GM21390 (cell line): ENCODE measurements around the gene DYNC1I1.

Experiments
- ATAC-seq: cut with Tn5 transposase; IDR thresholded peaks from one replicate; pipeline ENCODE4 v1.9.1; 2021; ENCODE audit not compliant: unreplicated experiment

Gene DYNC1I1

GRCh38 chr7:96016056-96016586 is 243.8 kb downstream of the DYNC1I1 start:
- no peak for ATAC-seq

- no peak for ATAC-seq
Observed at GRCh38 chr7:96016735-96017134, 244.4 kb downstream of the DYNC1I1 start.

- no peak for ATAC-seq
Observed at GRCh38 chr7:96017877-96018276, 245.5 kb downstream of the DYNC1I1 start.

- ATAC-seq: no peak
Observed at GRCh38 chr7:96021568-96021967, 249.2 kb downstream of the DYNC1I1 start.

GRCh38 chr7:96023387-96023786 is 251.0 kb downstream of the DYNC1I1 start:
- no peak for ATAC-seq

GRCh38 chr7:96026010-96026409 is 253.7 kb downstream of the DYNC1I1 start:
- ATAC-seq: no peak

GRCh38 chr7:96026611-96027010 is 254.3 kb downstream of the DYNC1I1 start:
- ATAC-seq: no peak

- no peak for ATAC-seq
Observed at GRCh38 chr7:96028729-96029128, 256.4 kb downstream of the DYNC1I1 start.

- ATAC-seq: no peak
Observed at GRCh38 chr7:96033009-96033598, 260.8 kb downstream of the DYNC1I1 start.

GRCh38 chr7:96034940-96035727 is 262.8 kb downstream of the DYNC1I1 start:
- ATAC-seq: no peak

- no peak for ATAC-seq
Observed at GRCh38 chr7:96040250-96040772, 268.0 kb downstream of the DYNC1I1 start.

GRCh38 chr7:96041171-96041570 is 268.8 kb downstream of the DYNC1I1 start:
- ATAC-seq: no peak

- no peak for ATAC-seq
Observed at GRCh38 chr7:96045181-96045580, 272.8 kb downstream of the DYNC1I1 start.

- ATAC-seq: no peak
Observed at GRCh38 chr7:96045919-96046318, 273.6 kb downstream of the DYNC1I1 start.

- ATAC-seq: no peak
Observed at GRCh38 chr7:96052289-96052688, 279.9 kb downstream of the DYNC1I1 start.

- no peak for ATAC-seq
Observed at GRCh38 chr7:96052860-96053470, 280.6 kb downstream of the DYNC1I1 start.

- ATAC-seq: no peak
Observed at GRCh38 chr7:96055717-96056116, 283.4 kb downstream of the DYNC1I1 start.

- no peak for ATAC-seq
Observed at GRCh38 chr7:96059075-96059474, 286.7 kb downstream of the DYNC1I1 start.

- ATAC-seq: no peak
Observed at GRCh38 chr7:96061009-96061408, 288.7 kb downstream of the DYNC1I1 start.

- ATAC-seq: no peak
Observed at GRCh38 chr7:96061844-96062243, 289.5 kb downstream of the DYNC1I1 start.

- no peak for ATAC-seq
Observed at GRCh38 chr7:96067321-96067720, 295.0 kb downstream of the DYNC1I1 start.

- ATAC-seq: no peak
Observed at GRCh38 chr7:96069401-96069800, 297.0 kb downstream of the DYNC1I1 start.
